Measurements from ENCODE around the gene CPN2.

DNA sequence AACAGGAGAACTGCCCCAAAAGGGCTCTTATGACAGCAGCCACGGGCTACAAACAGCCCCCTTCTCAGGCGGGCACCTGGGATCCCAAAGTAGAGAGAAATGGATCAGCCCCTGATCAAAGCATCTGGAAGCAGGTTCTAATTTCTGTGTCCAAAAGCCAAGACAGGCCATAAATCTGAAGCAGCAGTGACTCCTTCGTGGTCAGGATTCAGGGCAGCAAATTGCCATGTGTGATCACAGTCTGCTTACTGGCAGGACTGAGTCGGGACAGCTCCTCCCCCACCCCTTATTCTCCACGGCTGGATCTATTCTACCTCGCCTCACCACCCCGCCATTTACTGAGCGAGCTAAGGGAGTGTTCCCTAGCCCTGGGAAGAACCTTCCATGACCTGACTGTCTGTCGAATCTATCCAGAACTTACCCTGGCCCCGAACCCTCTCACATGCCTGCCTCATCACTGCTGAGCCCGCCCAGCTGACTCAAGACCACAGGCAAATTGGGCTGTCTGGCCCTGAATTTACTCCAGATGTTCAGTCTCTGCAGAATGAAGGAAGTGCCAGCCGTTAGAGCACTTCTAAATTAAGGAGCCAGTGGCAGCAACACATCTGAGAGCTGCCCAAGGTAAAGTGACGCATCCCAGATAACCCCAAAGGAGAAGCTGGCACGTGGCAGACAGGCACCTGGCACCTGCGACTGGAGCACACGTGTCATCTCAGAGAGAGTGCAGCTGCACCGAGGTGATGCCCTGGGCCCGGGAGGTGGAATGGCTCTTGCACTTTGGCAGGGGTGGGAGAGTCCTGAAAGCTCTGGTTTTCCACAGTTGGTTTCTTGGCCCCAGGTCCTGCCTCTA is 17.1 kb upstream of the CPN2 start:
- TF ChIP-seq POLR2A (IDR thresholded peaks at IDR 0.05): no peak
- TF ChIP-seq, protein P1, sequence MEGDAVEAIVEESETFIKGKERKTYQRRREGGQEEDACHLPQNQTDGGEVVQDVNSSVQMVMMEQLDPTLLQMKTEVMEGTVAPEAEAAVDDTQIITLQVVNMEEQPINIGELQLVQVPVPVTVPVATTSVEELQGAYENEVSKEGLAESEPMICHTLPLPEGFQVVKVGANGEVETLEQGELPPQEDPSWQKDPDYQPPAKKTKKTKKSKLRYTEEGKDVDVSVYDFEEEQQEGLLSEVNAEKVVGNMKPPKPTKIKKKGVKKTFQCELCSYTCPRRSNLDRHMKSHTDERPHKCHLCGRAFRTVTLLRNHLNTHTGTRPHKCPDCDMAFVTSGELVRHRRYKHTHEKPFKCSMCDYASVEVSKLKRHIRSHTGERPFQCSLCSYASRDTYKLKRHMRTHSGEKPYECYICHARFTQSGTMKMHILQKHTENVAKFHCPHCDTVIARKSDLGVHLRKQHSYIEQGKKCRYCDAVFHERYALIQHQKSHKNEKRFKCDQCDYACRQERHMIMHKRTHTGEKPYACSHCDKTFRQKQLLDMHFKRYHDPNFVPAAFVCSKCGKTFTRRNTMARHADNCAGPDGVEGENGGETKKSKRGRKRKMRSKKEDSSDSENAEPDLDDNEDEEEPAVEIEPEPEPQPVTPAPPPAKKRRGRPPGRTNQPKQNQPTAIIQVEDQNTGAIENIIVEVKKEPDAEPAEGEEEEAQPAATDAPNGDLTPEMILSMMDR (IDR thresholded peaks at IDR 0.05): no peak

All from lower leg skin (tissue), 3 donors.